ENCODE results near the gene LRRC8B. TPM values are rescaled to one million over a fixed set of nuclear protein-coding genes. Genes with fewer than 3 reads are reported as not detected.

The LRRC8B gene
- total and polyA plus RNA-seq, 2 of the 8 experiments (the other 6 are each of a cell fraction or from before 2014, with no cell fraction given), result 18.4 to 29.2 TPM

- no peak overlapping the region for H3K14ac ChIP-seq (ENCODE audit: insufficient read length)
- no peak overlapping the region for H2AFZ ChIP-seq (ENCODE audit: low read length)
- H3K27me3 ChIP-seq (replicated peaks in 1 of 4; ENCODE audit: control insufficient read depth in 3 of 4, extremely low read depth in 1 of 4, insufficient read depth in 3 of 4, low read length in 3 of 4), result no peaks in the 10 kb centered on the region
- H3K18ac ChIP-seq (ENCODE audit: extremely low read depth, low read length), result no peak overlapping the region
- POLR2A ChIA-PET (ENCODE audit: partially characterized antibody), result no interaction called here
- WGBS, 2 experiments (ENCODE audit: extremely low coverage in 1 of 2, insufficient coverage in 1 of 2, insufficient read length in 1 of 2, insufficient replicate concordance in 2 of 2, low coverage in 1 of 2, low lambda C conversion rate in 2 of 2, missing lambda C conversion rate in 1 of 2), result 81% methylated on average over 2 of the region's 2 CpGs; no CpG with 5 or more reads in 1 of the 2 experiments
- no peak overlapping the region for H3K9ac ChIP-seq (replicated peaks in 1 of 4; ENCODE audit: extremely low read depth in 1 of 4, low read depth in 3 of 4, low read length in 3 of 4)
- no peak overlapping the region for H2BK15ac ChIP-seq (ENCODE audit: low read length)
- H2BK12ac ChIP-seq (ENCODE audit: low read depth, low read length), result no peak overlapping the region
- H2BK120ac ChIP-seq (replicated peaks; ENCODE audit: low read depth, low read length), result no peak overlapping the region
- no peak overlapping the region for H4K91ac ChIP-seq (replicated peaks; ENCODE audit: insufficient read length, low read length)
- H3K4ac ChIP-seq (replicated peaks; ENCODE audit: insufficient read length, low read depth, low read length), result no peak overlapping the region
- DNase-seq (ENCODE audit: low read depth in 1 of 2, low spot score in 2 of 2) (no peak), FAIRE-seq (no peak)
- CTCF ChIA-PET (ENCODE audit: partially characterized antibody), result interaction anchor here (0.5 to 5.3 kb wide), 7 partner anchors 12 to 166 kb away, joined by 3 to 24 read pairs (median 7); no protein-coding TSS in a partner anchor
- no peak overlapping the region for H3K27ac ChIP-seq (ENCODE audit: low read depth, low read length)
- no peak for TF ChIP-seq SIN3A (conservative IDR thresholded peaks at IDR 0.05 in 1 of 2, IDR thresholded peaks at IDR 0.05 in 1 of 2; ENCODE audit: low read depth in 1 of 2, low read length in 2 of 2)
- no peak for TF ChIP-seq POLR2AphosphoS5 (IDR thresholded peaks at IDR 0.05; ENCODE audit: low read depth, low read length)
- no peak for TF ChIP-seq EP300 (IDR thresholded peaks at IDR 0.05; ENCODE audit: borderline replicate concordance in 1 of 2, low read depth in 2 of 2, low read length in 2 of 2)
- peaks cover 2 to 16% (median 10%) of the 10 kb centered on the region in 4 experiments; a peak in 6 of 7 replicates for H3K4me1 ChIP-seq (replicated peaks in 1 of 4; ENCODE audit: control insufficient read depth in 3 of 4, insufficient read depth in 4 of 4, low read length in 3 of 4)
- no peak overlapping the region for H3K56ac ChIP-seq (replicated peaks; ENCODE audit: insufficient read length, low read depth, low read length)
- no peak overlapping the region for H2AK5ac ChIP-seq (ENCODE audit: low read depth, low read length)
- H3K23me2 ChIP-seq (ENCODE audit: low read depth, low read length), result no peaks in the 10 kb centered on the region
- no peaks in the 10 kb centered on the region for H3K9me3 ChIP-seq (ENCODE audit: insufficient read depth in 2 of 2, low read depth in 1 of 2, low read length in 1 of 2)
- no peak overlapping the region for H3K23ac ChIP-seq (ENCODE audit: insufficient read length)
- H3K79me1 ChIP-seq (ENCODE audit: low read depth, low read length), result no peaks in the 10 kb centered on the region
- no peak overlapping the region for H3K4me2 ChIP-seq (ENCODE audit: insufficient read depth in 1 of 2, low read depth in 2 of 2, low read length in 2 of 2)
- no peak overlapping the region for H3K4me3 ChIP-seq (ENCODE audit: extremely low read depth in 1 of 4, insufficient read depth in 2 of 4, low read depth in 3 of 4, low read length in 4 of 4)
- H4K5ac ChIP-seq (ENCODE audit: insufficient read length, low read depth, low read length), result no peak overlapping the region
- no peak overlapping the region for H4K8ac ChIP-seq (ENCODE audit: extremely low read depth, insufficient read depth, low read length)
- H2BK5ac ChIP-seq (ENCODE audit: low read depth, low read length), result no peak overlapping the region
- no peaks in the 10 kb centered on the region for H4K20me1 ChIP-seq (replicated peaks in 1 of 2; ENCODE audit: control insufficient read depth in 1 of 2, insufficient read depth in 2 of 2, low read length in 2 of 2)
- H3K36me3 ChIP-seq (ENCODE audit: control insufficient read depth in 2 of 4, insufficient read depth in 4 of 4, low read length in 3 of 4), result no peaks in the 10 kb centered on the region; a peak in 1 of 8 replicates
- 0 out of 4 replicates have a peak, but pooled peaks cover 0 to 4% of the 10 kb centered on the region in 2 experiments for H3K79me2 ChIP-seq (ENCODE audit: control insufficient read depth in 1 of 2, insufficient read depth in 2 of 2, low read length in 2 of 2)
- no peak overlapping the region for H2BK20ac ChIP-seq (ENCODE audit: low read length)
These were observed 72.1 kb downstream of the LRRC8B start for GRCh38 chr1:89596698-89597097.

All from H1 (cell line).